GM12873 (cell line): ENCODE measurements around the gene CCDC6.
A peak's percentile ranks its signal among the peaks of the same experiment; 100 is the strongest.

Source experiments
- TF ChIP-seq, protein P1 (sequence below): IDR thresholded peaks from 2 replicates; pipeline ENCODE4 v1.5.1; 2012; ENCODE audit warnings: low read depth, mild to moderate bottlenecking, moderate library complexity, low read length, control low read depth; ENCODE audit not compliant: insufficient read depth; ENCODE audit errors: missing control alignments

Gene CCDC6

DNA sequence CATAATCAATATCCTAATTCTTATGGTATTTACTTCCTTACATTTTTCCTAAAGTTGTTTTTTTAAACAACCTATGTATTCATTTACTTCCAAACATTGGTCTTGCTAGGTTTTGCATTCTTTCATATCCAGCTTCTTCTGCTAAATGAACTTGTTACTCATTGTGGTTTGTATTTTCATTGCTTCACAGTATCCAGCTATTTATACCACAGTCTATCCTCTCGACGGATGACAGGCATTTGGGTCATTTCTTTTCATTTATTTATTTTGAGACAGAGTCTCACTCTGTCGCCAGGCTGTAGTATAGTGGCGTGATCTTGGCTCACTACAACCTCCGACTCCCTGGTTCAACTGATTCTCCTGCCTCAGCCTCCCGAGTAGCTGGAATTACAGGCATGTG lies 66.8 kb downstream of the CCDC6 start:
- TF ChIP-seq, protein P1, sequence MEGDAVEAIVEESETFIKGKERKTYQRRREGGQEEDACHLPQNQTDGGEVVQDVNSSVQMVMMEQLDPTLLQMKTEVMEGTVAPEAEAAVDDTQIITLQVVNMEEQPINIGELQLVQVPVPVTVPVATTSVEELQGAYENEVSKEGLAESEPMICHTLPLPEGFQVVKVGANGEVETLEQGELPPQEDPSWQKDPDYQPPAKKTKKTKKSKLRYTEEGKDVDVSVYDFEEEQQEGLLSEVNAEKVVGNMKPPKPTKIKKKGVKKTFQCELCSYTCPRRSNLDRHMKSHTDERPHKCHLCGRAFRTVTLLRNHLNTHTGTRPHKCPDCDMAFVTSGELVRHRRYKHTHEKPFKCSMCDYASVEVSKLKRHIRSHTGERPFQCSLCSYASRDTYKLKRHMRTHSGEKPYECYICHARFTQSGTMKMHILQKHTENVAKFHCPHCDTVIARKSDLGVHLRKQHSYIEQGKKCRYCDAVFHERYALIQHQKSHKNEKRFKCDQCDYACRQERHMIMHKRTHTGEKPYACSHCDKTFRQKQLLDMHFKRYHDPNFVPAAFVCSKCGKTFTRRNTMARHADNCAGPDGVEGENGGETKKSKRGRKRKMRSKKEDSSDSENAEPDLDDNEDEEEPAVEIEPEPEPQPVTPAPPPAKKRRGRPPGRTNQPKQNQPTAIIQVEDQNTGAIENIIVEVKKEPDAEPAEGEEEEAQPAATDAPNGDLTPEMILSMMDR: no peak

DNA sequence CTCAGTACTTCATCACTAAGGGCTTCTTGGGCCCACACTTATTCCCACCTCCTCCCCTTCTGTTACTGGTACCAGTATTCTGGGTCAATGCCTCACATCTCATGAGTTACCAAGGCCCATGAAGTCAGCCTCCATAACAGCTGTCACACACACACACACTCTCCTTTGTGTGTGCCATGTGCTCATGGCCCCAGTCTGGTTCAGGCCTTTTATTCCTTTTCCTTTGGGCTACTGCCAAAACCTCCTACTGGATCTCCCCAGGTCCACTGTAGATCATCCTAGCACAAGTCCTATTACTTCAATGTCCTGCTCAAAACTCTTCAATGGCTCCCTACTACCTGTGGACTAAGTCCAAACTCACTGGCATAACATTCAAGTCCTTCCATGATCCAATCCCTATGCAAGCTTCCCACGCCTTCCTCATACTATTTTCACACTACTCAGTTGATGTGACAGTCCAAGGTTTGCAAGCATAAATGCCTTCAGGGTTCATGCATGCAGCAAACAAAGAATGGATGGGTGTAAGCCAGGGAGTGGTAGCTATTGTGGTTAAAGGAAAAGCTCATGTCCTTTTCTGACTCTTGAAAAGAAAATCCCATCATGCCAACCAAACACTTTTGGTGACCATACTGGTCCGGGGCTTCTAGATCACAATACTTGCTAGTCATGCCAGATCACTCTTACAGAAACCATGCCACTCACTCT lies 68.1 kb downstream of the CCDC6 start:
- TF ChIP-seq, protein P1: no peak

DNA sequence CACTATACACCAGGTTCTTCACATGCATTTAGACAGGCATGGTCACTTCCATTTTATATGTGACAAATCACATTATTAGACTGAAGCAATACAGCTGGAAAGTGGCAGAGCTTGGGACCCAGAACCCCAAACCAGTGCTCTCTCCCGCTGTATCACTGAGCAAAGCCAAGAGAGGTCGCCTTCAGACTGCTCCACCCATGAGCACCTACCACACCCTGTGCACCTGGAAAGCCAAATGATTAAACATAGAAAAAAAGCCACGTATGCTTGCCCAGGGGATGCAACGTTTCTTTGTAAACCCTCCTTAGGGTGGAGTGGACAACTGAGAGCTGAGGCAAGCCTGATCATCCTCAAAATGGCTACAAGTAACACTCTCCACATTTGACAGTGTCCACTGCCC lies 72.5 kb downstream of the CCDC6 start:
- TF ChIP-seq, protein P1: peak; percentile 24

DNA sequence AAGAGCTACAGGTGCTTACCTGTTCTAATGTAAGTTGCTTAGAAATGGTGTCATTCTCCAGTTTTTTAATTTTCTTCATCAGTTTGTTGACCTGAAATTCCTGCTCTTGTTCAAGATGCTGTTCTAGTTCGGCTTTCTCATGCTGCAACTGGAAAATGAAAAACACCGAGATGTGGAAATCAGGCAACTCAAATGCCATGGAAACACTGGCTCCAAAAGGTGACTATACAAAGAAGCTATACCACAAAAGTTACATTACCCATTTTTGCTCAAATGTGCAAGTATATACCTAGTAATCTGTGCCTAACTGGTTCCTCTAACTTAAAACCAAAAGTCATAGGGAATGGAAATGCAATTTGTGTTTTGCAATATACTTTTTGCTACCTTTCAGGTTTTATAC lies 73.8 kb downstream of the CCDC6 start:
- TF ChIP-seq, protein P1: no peak

- TF ChIP-seq, protein P1: no peak
These were observed 74.5 kb downstream of the CCDC6 start for GRCh38 chr10:59831658-59832503.

DNA sequence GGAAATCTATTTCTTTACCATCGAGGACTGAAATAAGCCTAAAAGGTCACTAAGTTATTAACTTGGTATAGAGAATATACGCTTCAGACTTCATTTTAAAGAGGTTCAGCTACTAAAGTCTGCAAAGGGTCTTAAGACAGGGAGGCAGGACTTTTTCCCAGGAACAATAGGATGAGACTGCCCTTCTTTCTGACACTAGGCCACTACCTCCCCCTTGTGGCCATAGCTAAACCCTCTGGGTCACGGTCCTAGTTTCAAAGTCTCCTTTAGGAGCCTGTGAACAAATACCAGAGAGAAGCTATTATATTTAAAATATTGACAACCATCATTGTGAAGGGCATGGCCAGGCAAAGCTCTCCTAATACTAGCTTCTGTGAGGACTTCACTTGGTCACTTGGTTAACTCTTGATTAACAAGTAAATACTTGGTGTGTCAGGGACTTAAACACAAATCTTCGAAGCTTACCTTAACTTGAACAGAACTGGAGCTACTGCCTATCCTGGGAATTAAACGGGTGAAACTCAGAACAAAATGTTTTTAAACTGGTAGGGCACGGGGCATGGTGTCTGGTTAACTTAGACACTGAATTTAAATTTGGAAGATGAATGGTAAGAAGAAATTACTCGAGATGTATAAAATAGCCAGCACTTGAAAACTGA lies 75.6 kb downstream of the CCDC6 start:
- TF ChIP-seq, protein P1: peak; percentile 72

DNA sequence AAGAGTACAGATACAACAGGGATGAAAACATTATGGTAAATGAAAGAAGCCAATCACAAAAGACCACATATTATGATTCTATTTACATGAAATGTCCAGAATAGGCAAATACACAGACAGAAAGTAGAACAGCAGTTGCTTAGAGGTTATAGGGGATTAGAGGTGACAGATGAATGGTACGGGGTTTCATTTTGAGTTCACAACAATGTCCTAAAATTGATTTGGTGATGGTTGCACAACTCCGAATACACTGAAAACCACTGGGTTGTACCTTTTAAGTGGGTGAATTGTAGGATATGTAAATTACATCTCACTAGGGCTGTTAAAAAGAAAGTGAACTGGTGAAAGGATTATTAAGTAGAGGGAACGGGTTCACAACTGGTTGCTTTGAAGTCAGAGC lies 76.8 kb downstream of the CCDC6 start:
- TF ChIP-seq, protein P1: no peak
